H1 (cell line): ENCODE results near the gene ADGRB2. TPM values are rescaled to one million over a fixed set of nuclear protein-coding genes. Genes with fewer than 3 reads are reported as not detected.

Source experiments
- CHD1 ChIP-seq: IDR thresholded peaks from 2 replicates; pipeline ENCODE4 v1.6.1; 2012; ENCODE audit warnings: low read depth, low read length, improper control_type of control experiment
- CHD2 ChIP-seq: IDR thresholded peaks from 2 replicates; pipeline ENCODE4 v1.6.1; 2012; ENCODE audit warnings: low read length, improper control_type of control experiment
- POU5F1 ChIP-seq: IDR thresholded peaks from 2 replicates; pipeline ENCODE4 v1.6.1; 2011; ENCODE audit warnings: low read depth, mild to moderate bottlenecking, low read length, moderate library complexity
- polyA plus RNA-seq, 7 experiments: library from polyadenylated mRNA; depleted of rRNA in 3 of 7; stranded (reverse) in 5 of 7; unstranded in 2 of 7; fragments of >200 nt in 5 of 7; fragments of 200-250 nt in 2 of 7; gene quantifications; 1 replicate in 5 of 7; 2 replicates in 1 of 7; 4 replicates in 1 of 7; pipeline versions ENCODE4 v1.2.1 to v1.2.3, GENCODE V29; 2011 to 2013; ENCODE audit warnings: missing spikeins in 2 of 7, mixed read lengths in 2 of 7
- total RNA-seq: library from RNA; stranded (reverse); fragmentation: NEBNext Ultra II Directional; extraction: Animal tissue kit (Norgen Biotek cat#: 25700); gene quantifications from 2 replicates; pipeline ENCODE4 v1.2.1, GENCODE V29; 2021

The ADGRB2 gene
- total and polyA plus RNA-seq, 2 of the 8 experiments (the other 6 are each of a cell fraction or from before 2014, with no cell fraction given), result 15.6 to 26.2 TPM

DNA sequence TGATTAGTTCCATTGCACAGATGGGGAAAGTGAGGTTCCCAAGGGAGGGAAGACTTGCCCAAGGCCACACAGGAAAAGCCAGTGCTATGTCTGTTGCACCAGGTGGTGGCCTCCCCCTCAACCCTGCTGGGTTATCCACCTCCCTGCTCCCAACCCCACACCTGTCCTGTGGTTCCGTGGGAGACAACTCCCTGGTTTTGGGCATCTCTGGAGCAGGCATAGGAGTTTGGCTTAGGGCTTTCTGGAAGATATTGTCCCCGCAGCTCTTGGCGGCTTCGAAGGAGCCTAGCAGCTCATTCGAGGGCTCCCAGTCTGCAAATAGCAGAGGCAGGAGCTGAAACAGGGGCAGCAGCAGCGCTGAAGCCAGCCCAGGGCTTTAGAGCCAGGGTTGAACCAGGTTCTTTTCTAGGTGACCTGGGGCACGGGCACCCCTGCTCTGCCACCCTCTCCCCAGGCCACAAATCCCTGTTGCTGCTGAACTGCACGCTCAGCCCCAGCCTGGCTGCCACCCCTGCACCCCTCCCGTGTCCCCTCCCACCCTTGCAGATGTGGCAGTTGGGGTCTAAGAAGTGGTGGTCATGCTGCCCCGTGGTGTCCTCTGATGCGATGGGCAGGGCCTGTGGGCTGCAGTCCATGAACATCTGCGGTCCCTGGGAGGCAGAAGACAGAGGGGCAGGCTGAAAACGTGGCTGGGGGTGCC is 29.6 kb upstream of the ADGRB2 start (continued):
- TF ChIP-seq CHD1, result no peak
- no peak for TF ChIP-seq CHD2
- no peak for TF ChIP-seq POU5F1
